22Rv1 (cell line): Measurements from ENCODE around the gene PSMB8.

ENCODE experiments used
- H3K27ac ChIP-seq: fragments of 450-650 bp; 2 replicates; pipeline ENCODE4 v1.5.1; 2017
- CTCF ChIP-seq: fragments of 450-650 bp; IDR thresholded peaks from 2 replicates; pipeline ENCODE4 v1.5.1; 2017; ENCODE audit warnings: mild to moderate bottlenecking
- ZFX ChIP-seq: fragments of 450-650 bp; IDR thresholded peaks from 2 replicates; pipeline ENCODE4 v1.6.1; 2017; ENCODE audit warnings: antibody characterized with exemption, borderline replicate concordance

PSMB8 gene

DNA sequence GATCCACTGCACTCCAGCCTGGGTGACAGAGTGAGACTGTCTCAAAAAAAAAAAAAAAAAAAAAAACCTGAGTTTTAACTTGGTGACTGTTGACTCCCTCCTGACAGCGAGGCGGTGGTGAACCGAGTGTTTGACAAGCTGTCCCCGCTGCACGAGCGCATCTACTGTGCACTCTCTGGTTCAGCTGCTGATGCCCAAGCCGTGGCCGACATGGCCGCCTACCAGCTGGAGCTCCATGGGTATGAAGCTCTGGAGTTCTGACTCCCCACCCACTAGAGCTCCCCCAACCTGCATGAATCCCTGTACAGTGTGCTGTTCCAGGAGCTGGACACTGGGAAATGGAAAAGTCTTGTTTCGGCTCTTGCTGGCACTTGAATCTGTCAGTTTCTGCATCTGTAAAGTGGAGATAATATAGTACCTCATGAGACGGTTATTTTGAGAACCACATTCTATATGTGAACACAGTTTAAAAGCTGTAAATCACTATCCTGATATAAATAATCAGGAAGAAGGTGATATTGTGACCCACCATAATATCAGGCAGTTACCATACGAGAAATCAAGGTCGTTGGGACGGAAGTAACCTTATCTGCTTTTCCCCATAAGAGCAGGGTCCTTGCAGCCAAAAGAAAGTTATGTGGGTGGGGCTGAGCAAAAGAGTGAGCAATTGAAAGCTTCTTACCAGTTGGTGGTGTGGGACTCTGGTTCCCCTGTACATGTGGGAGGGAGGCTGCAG lies 13.5 kb upstream of the PSMB8 start:
- TF ChIP-seq ZFX (no peak), CTCF (no peak)
- no peak overlapping the region for H3K27ac ChIP-seq

DNA sequence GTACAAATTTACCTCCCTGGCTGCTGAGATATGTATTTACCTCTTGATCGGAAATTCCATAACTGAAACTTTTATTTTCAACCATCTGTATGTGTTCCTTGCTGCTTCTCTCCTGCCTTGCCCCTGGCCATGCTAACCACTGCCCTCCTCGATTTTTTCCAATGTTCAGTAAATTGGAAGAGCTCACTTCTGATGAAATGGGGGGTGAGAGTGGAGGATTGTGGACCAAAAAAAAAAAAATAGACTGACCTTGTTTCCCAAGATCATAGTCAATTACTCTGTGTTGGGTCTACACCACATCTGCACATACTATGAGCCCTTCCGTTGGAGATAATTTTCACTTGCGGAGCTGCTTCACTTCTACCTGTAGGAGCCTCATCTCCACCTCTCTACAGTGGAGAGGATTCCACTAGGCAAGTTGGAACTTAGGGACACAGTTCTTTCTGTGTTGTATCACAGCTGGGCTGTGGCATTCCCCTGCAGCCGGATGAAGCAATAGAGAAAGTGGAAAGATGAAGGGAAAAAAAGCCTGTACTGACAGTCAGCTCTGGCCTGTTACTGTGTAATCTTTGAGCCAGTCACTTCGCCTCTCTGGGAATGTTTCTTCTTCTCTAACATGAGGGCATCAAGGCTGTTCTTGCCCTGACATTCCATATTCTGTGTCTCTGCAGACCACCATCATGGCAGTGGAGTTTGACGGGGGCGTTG lies 11.8 kb upstream of the PSMB8 start:
- no peak for TF ChIP-seq ZFX
- TF ChIP-seq CTCF: no peak
- H3K27ac ChIP-seq: no peak overlapping the region

- TF ChIP-seq CTCF: no peak
- no peak for TF ChIP-seq ZFX
- peak overlapping the region; percentile 77; the same call in 1 of the 2 replicates for H3K27ac ChIP-seq
Observed at GRCh38 chr6:32854376-32855178, 10.7 kb upstream of the PSMB8 start.

DNA sequence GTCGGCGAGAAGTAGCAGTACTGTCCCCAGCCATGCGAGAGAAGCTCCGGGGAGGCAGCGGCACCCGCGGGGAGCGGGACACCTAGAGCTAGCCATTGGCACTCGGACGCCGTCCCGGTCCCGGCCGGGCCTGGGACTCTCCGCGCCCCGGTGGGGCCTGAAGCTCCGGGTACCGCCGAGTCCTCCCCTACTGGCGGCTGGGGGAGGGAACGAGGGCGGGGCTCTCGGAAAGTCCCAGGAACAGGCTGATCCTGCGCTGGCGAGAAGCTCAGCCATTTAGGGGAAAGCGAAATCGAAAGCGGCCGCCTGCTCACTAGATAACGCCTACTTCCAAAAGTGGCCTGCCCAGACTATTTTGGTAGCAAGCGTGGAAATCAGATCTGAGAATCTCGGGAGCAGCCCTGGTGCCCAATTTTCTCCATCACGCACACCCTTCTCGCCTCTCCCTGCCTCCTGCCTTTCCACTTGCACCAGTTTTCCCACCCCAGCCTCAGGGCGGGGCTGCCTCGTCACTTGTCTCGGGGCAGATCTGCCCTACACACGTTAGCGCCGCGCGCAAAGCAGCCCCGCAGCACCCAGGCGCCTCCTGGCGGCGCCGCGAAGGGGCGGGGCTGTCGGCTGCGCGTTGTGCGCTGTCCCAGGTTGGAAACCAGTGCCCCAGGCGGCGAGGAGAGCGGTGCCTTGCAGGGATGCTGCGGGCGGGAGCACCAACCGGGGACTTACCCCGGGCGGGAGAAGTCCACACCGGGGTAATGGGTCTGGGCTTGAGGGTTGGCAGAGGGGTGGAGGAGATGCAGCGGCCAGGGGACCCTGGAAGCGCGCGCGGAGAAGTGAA lies 9.9 kb upstream of the PSMB8 start, which contains the start of the genes PSMB9 and TAP1:
Gene PSMB9 (plus strand): TSS at position 652 of the 835 bp plus-strand sequence. CDS start 38 bp downstream, at position 690.
Gene TAP1 (minus strand): TSS at position 164 of the 835 bp plus-strand sequence. CDS start 68 bp downstream, at position 96.
- H3K27ac ChIP-seq: peak within 1 kb of the TSS; percentile 77
- TF ChIP-seq CTCF (peak; percentile 87), ZFX (no peak)

DNA sequence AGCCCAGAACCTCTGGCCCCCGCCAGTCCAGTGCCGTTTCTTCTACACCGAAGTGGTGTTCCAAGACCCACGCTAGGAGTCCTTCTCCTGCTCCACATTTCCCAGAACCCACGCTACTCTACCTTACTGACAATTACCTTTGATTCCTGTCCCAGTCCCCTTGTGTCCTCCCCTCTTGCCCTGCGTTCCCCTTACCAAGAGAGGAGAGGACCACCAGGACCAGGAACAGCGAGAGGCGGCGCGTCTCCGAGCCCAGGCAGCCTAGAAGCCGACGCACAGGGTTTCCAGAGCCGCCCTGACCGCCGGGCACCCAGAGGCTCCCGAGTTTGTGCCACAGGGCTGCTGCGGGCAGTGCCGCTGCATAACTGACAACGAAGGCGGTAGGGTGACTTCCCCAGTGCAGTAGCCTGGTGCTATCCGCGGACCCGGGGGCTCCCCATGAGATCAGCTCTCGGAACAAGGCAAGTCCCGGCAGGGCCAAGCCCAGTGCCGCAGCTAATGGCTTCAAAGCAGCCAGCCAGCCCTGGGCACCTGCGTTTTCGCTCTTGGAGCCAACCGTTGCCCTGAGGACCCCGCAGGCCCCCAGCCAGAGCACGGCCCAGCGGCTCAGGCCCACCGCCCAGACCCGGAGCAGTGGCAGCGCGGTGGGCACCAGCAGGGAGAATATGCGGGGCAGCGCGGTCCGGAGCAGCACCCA lies 9.1 kb upstream of the PSMB8 start:
- H3K27ac ChIP-seq: peak overlapping the region; percentile 77

More for the DNA sequence above, 9.1 kb upstream of the PSMB8 start:
- TF ChIP-seq ZFX (no peak), CTCF (no peak)
